SK-N-SH (cell line): Measurements from ENCODE around the gene PLCG2. TPM values are rescaled to one million over a fixed set of nuclear protein-coding genes. Genes with fewer than 3 reads are reported as not detected.

Source experiments
- CTCF ChIA-PET: fragments of 300-600, 350-600 bp; formaldehyde crosslinking; extraction: SDS; loops from one replicate; lab custom pipeline; 2021; lab: Yijun Ruan, JAX
- POLR2A ChIA-PET: fragments of 350-600 bp; sonication (Branson Sonifier 250); formaldehyde crosslinking; extraction: SDS; loops from one replicate; lab custom pipeline; 2020; ENCODE audit warnings: antibody characterized with exemption, inconsistent platforms; lab: Yijun Ruan, JAX
- DNase-seq: peaks from one replicate; pipeline ENCODE4 v3.0.0; 2012
- H2AFZ ChIP-seq: fragments of 200-600 bp; sonication (generic); 2 replicates; pipeline ENCODE4 v1.8.1; 2016; ENCODE audit warnings: antibody characterized with exemption, mild to moderate bottlenecking, low read depth
- H3F3A ChIP-seq: fragments of 200-600 bp; sonication (generic); replicated peaks from 2 replicates; pipeline ENCODE3; 2016; ENCODE audit warnings: antibody characterized with exemption, mild to moderate bottlenecking; ENCODE audit not compliant: insufficient read depth
- H3K27ac ChIP-seq, 2 experiments: fragments of 200-500 bp in 1 of 2; fragments of 200-600 bp in 1 of 2; sonication (Bioruptor generic) in 1 of 2; sonication (generic), shearing (Covaris generic) in 1 of 2; 2 replicates each; pipeline versions ENCODE4 v1.5.1 to v1.6.1; 2014 to 2016; ENCODE audit warnings: low read depth in 2 of 2, inconsistent platforms in 1 of 2, low read length in 1 of 2, mild to moderate bottlenecking in 1 of 2, mixed read lengths in 1 of 2
- H3K27me3 ChIP-seq: fragments of 200-600 bp; sonication (generic), shearing (Covaris generic); 2 replicates; pipeline ENCODE4 v1.6.1; 2016; ENCODE audit warnings: mixed run types; ENCODE audit not compliant: insufficient read depth
- H3K36me3 ChIP-seq, 2 experiments: fragments of 200-500 bp in 1 of 2; fragments of 200-600 bp in 1 of 2; sonication (Bioruptor generic) in 1 of 2; sonication (generic) in 1 of 2; replicated peaks in 1 of 2; 2 replicates each; pipeline versions ENCODE3 to v1.5.1; 2014 to 2016; ENCODE audit warnings: low read length in 1 of 2, mild to moderate bottlenecking in 1 of 2; ENCODE audit not compliant: insufficient read depth in 2 of 2, control insufficient read depth in 1 of 2
- H3K4me1 ChIP-seq, 2 experiments: fragments of 200-500 bp in 1 of 2; fragments of 200-600 bp in 1 of 2; sonication (Bioruptor generic) in 1 of 2; sonication (generic), shearing (Covaris generic) in 1 of 2; 2 replicates each; pipeline versions ENCODE4 v1.5.1 to v1.6.1; 2014 to 2016; ENCODE audit warnings: low read depth in 1 of 2, low read length in 1 of 2, mixed run types in 1 of 2; ENCODE audit not compliant: insufficient read depth in 2 of 2, control insufficient read depth in 1 of 2
- H3K4me2 ChIP-seq: fragments of 200-600 bp; sonication (generic), shearing (Covaris generic); 2 replicates; pipeline ENCODE4 v1.6.1; 2017; ENCODE audit warnings: mixed run types
- H3K4me3 ChIP-seq, 2 experiments: fragments of 200-500 bp in 1 of 2; fragments of 200-600 bp in 1 of 2; sonication (Bioruptor generic) in 1 of 2; sonication (generic), shearing (Covaris generic) in 1 of 2; 2 replicates each; pipeline versions ENCODE4 v1.5.1 to v1.8.1; 2014 to 2016; ENCODE audit warnings: low read depth in 2 of 2, inconsistent platforms in 1 of 2, low read length in 1 of 2, mild to moderate bottlenecking in 1 of 2, mixed read lengths in 1 of 2, moderate library complexity in 1 of 2
- H3K79me2 ChIP-seq: fragments of 200-600 bp; sonication (generic); 2 replicates; pipeline ENCODE4 v1.8.1; 2017; ENCODE audit warnings: mild to moderate bottlenecking; ENCODE audit not compliant: insufficient read depth
- H3K9ac ChIP-seq: fragments of 200-600 bp; sonication (generic); 2 replicates; pipeline ENCODE4 v1.6.1; 2017; ENCODE audit warnings: mixed run types
- H3K9me2 ChIP-seq: fragments of 200-600 bp; sonication (generic); 2 replicates; pipeline ENCODE4 v1.6.1; 2017; ENCODE audit warnings: mixed run types
- H3K9me3 ChIP-seq: fragments of 200-600 bp; sonication (generic); 2 replicates; pipeline ENCODE4 v1.6.1; 2017; ENCODE audit warnings: mixed run types, mild to moderate bottlenecking, moderate library complexity
- H4K20me1 ChIP-seq: fragments of 200-600 bp; sonication (generic); 2 replicates; pipeline ENCODE4 v1.6.1; 2017; ENCODE audit warnings: mild to moderate bottlenecking, mixed run types; ENCODE audit not compliant: insufficient read depth
- CHD2 ChIP-seq: fragments of 150-350 bp; IDR thresholded peaks from 2 replicates; pipeline ENCODE4 v1.6.1; 2018; ENCODE audit warnings: low read length; ENCODE audit not compliant: partially characterized antibody
- ELF1 ChIP-seq: IDR thresholded peaks from 2 replicates; pipeline ENCODE4 v1.4.0; 2012
- EP300 ChIP-seq, 2 experiments: IDR thresholded peaks; 2 replicates each; pipeline versions ENCODE4 v1.4.0 to v1.6.1; 2012; ENCODE audit warnings: borderline replicate concordance in 1 of 2, low read depth in 1 of 2, low read length in 1 of 2
- FOXM1 ChIP-seq: IDR thresholded peaks from 2 replicates; pipeline ENCODE4 v1.4.0; 2012; ENCODE audit warnings: low read depth, mild to moderate bottlenecking
- GABPA ChIP-seq: IDR thresholded peaks from 2 replicates; pipeline ENCODE4 v1.4.0; 2012; ENCODE audit warnings: low read depth, mild to moderate bottlenecking
- GATA2 ChIP-seq: sonication (generic); formaldehyde crosslinking; IDR thresholded peaks from 2 replicates; pipeline ENCODE4 v1.5.0; 2020; ENCODE audit warnings: mild to moderate bottlenecking, missing genetic modification reagents
- PBX3 ChIP-seq: IDR thresholded peaks from 2 replicates; pipeline ENCODE4; 2012
- RCOR1 ChIP-seq: fragments of 150-350 bp; IDR thresholded peaks from 2 replicates; pipeline ENCODE4 v1.6.1; 2017; ENCODE audit warnings: antibody characterized with exemption, low read length
- SIN3A ChIP-seq: IDR thresholded peaks from 2 replicates; pipeline ENCODE4 v1.6.1; 2012; ENCODE audit warnings: low read depth, mild to moderate bottlenecking, low read length, moderate library complexity, borderline replicate concordance
- SMC3 ChIP-seq: IDR thresholded peaks from 2 replicates; pipeline ENCODE4 v1.6.1; 2012; ENCODE audit warnings: low read depth, low read length, improper control_type of control experiment
- TCF12 ChIP-seq: IDR thresholded peaks from 2 replicates; pipeline ENCODE4 v1.4.0; 2012
- YY1 ChIP-seq: IDR thresholded peaks from 2 replicates; pipeline ENCODE4 v1.4.0; 2012; ENCODE audit warnings: low read depth, mild to moderate bottlenecking
- polyA plus RNA-seq, 3 experiments: library from polyadenylated mRNA; depleted of rRNA; stranded (reverse); fragments of >200 nt; gene quantifications; 2 replicates each; pipeline ENCODE4 v1.2.3, GENCODE V29; 2012
- TF ChIP-seq, protein P1 (sequence below): IDR thresholded peaks from 2 replicates; pipeline ENCODE4 v1.4.0; 2012; ENCODE audit warnings: low read depth
- TF ChIP-seq, protein P2 (sequence below): fragments of 150-350 bp; IDR thresholded peaks from 2 replicates; pipeline ENCODE4 v1.6.1; 2016; ENCODE audit warnings: mild to moderate bottlenecking, low read depth, low read length
- TF ChIP-seq, protein P3 (sequence below): IDR thresholded peaks from 2 replicates; pipeline ENCODE4 v1.4.0; 2012; ENCODE audit warnings: low read depth, borderline replicate concordance

PLCG2 gene
- polyA plus RNA-seq, 1 of the 3 experiments (the other 2 are of a cell fraction): 0.23 TPM

- TF ChIP-seq TCF12: no peak
- no peak for TF ChIP-seq CHD2
- no peak for TF ChIP-seq FOXM1
- TF ChIP-seq ELF1: no peak
- no peak for TF ChIP-seq PBX3
- no peak for TF ChIP-seq GABPA
- TF ChIP-seq, all 33 proteins: peak for 0
These were observed 13.8 kb upstream of the PLCG2 start (continued) for GRCh38 chr16:81765111-81765919.

- POLR2A ChIA-PET: no interaction called here
- H3K4me2 ChIP-seq: no peak overlapping the region
- CTCF ChIA-PET: no interaction called here
- no peak for DNase-seq
- no peaks in the 10 kb centered on the region for H3K9me3 ChIP-seq
- no peak overlapping the region for H3K9ac ChIP-seq
- no peaks in the 10 kb centered on the region for H3F3A ChIP-seq
- TF ChIP-seq SIN3A (no peak), CHD2 (no peak), GATA2 (no peak), SMC3 (no peak), RCOR1 (no peak), YY1 (no peak), EP300 (IDR thresholded peaks at IDR 0.05; ENCODE audit: borderline replicate concordance in 1 of 2, low read depth in 1 of 2, low read length in 1 of 2) (no peak)
- TF ChIP-seq, protein P1, sequence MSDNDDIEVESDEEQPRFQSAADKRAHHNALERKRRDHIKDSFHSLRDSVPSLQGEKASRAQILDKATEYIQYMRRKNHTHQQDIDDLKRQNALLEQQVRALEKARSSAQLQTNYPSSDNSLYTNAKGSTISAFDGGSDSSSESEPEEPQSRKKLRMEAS: no peak
- TF ChIP-seq, protein P2, sequence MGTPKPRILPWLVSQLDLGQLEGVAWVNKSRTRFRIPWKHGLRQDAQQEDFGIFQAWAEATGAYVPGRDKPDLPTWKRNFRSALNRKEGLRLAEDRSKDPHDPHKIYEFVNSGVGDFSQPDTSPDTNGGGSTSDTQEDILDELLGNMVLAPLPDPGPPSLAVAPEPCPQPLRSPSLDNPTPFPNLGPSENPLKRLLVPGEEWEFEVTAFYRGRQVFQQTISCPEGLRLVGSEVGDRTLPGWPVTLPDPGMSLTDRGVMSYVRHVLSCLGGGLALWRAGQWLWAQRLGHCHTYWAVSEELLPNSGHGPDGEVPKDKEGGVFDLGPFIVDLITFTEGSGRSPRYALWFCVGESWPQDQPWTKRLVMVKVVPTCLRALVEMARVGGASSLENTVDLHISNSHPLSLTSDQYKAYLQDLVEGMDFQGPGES: no peak
- TF ChIP-seq, protein P3, sequence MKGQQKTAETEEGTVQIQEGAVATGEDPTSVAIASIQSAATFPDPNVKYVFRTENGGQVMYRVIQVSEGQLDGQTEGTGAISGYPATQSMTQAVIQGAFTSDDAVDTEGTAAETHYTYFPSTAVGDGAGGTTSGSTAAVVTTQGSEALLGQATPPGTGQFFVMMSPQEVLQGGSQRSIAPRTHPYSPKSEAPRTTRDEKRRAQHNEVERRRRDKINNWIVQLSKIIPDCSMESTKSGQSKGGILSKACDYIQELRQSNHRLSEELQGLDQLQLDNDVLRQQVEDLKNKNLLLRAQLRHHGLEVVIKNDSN: no peak
- H3K27me3 ChIP-seq: peaks cover 10% of the 10 kb centered on the region; the same call in 1 of the 2 replicates
- H3K27ac ChIP-seq: no peak overlapping the region
- H3K9me2 ChIP-seq: no peaks in the 10 kb centered on the region
- H4K20me1 ChIP-seq: no peaks in the 10 kb centered on the region
- H3K4me1 ChIP-seq: no peaks in the 10 kb centered on the region
- H2AFZ ChIP-seq: no peak overlapping the region
- no peaks in the 10 kb centered on the region for H3K79me2 ChIP-seq
- H3K4me3 ChIP-seq: no peak overlapping the region
- no peaks in the 10 kb centered on the region for H3K36me3 ChIP-seq
These were observed 13.1 kb upstream of the PLCG2 start for GRCh38 chr16:81765969-81766368.
